GM23338 (cell line): ENCODE results near the gene FCHSD1. TPM values are rescaled to one million over a fixed set of nuclear protein-coding genes. Genes with fewer than 3 reads are reported as not detected.

Experiments used
- ATAC-seq: fragments of 200-7000 bp; cut with Tn5 transposase; 3 replicates; pipeline ENCODE4 v1.9.1; 2020
- DNase-seq: peaks from one replicate; pipeline ENCODE4 v3.0.0-alpha.2; 2015; ENCODE audit warnings: low spot score
- H2AFZ ChIP-seq: fragments of 200-600 bp; sonication (generic); 2 replicates; pipeline ENCODE4 v1.8.0; 2016; ENCODE audit warnings: antibody characterized with exemption, mild to moderate bottlenecking, moderate library complexity
- H3F3A ChIP-seq: fragments of 200-600 bp; sonication (generic); replicated peaks from 2 replicates; pipeline ENCODE4 v1.8.0; 2017; ENCODE audit warnings: antibody characterized with exemption, mixed run types, low read depth
- H3K27ac ChIP-seq: fragments of 200-600 bp; sonication (generic); 2 replicates; pipeline ENCODE4 v1.6.1; 2016; ENCODE audit warnings: low read depth
- H3K27me3 ChIP-seq: fragments of 200-600 bp; sonication (generic); 2 replicates; pipeline ENCODE4 v1.8.0; 2016; ENCODE audit warnings: mild to moderate bottlenecking, mixed run types, moderate library complexity; ENCODE audit not compliant: insufficient read depth
- H3K36me3 ChIP-seq: fragments of 200-600 bp; sonication (generic); 2 replicates; pipeline ENCODE4 v1.8.0; 2016; ENCODE audit warnings: mild to moderate bottlenecking; ENCODE audit not compliant: insufficient read depth
- H3K4me1 ChIP-seq: fragments of 200-600 bp; sonication (generic); 2 replicates; pipeline ENCODE4 v1.8.0; 2016; ENCODE audit warnings: mild to moderate bottlenecking, moderate library complexity; ENCODE audit not compliant: insufficient read depth
- H3K4me2 ChIP-seq: fragments of 200-600 bp; sonication (generic); 2 replicates; pipeline ENCODE4 v1.7.1; 2017; ENCODE audit warnings: mixed run types
- H3K4me3 ChIP-seq: fragments of 200-600 bp; sonication (generic); 2 replicates; pipeline ENCODE4 v1.6.1; 2016; ENCODE audit warnings: mixed run types
- H3K79me2 ChIP-seq: fragments of 200-600 bp; sonication (generic); replicated peaks from 2 replicates; pipeline ENCODE4 v1.8.0; 2017; ENCODE audit warnings: mild to moderate bottlenecking; ENCODE audit not compliant: insufficient read depth
- H3K9me2 ChIP-seq: fragments of 200-600 bp; sonication (generic); 2 replicates; pipeline ENCODE4 v1.8.0; 2017; ENCODE audit not compliant: insufficient read depth
- H4K20me1 ChIP-seq: fragments of 200-600 bp; sonication (generic); replicated peaks from 2 replicates; pipeline ENCODE4 v1.8.0; 2017; ENCODE audit warnings: mild to moderate bottlenecking; ENCODE audit not compliant: insufficient read depth
- H3K27ac Mint-ChIP-seq: 2 replicates; pipeline ENCODE4 v1.8.0; 2020; ENCODE audit warnings: inconsistent platforms, mild to moderate bottlenecking, moderate library complexity, mixed read lengths
- H3K27me3 Mint-ChIP-seq: 3 replicates; pipeline ENCODE4 v1.8.0; 2022; ENCODE audit warnings: low read depth, mild to moderate bottlenecking, moderate library complexity, mixed read lengths, inconsistent platforms; ENCODE audit not compliant: insufficient read depth, poor library complexity
- H3K36me3 Mint-ChIP-seq: 3 replicates; pipeline ENCODE4 v1.8.0; 2021; ENCODE audit warnings: low read depth, mild to moderate bottlenecking, inconsistent platforms, moderate library complexity, mixed read lengths
- H3K4me1 Mint-ChIP-seq: 3 replicates; pipeline ENCODE4 v1.8.0; 2020; ENCODE audit warnings: mild to moderate bottlenecking, inconsistent platforms, mixed read lengths
- H3K4me3 Mint-ChIP-seq: 3 replicates; pipeline ENCODE4 v1.8.0; 2021; ENCODE audit warnings: moderate library complexity, mild to moderate bottlenecking, inconsistent platforms, mixed read lengths
- H3K9me3 Mint-ChIP-seq: 3 replicates; pipeline ENCODE4 v1.8.0; 2020; ENCODE audit warnings: moderate library complexity, mild to moderate bottlenecking, inconsistent platforms, mixed read lengths
- CREB1 ChIP-seq: fragments of 250-450 bp; sonication (Bioruptor Pico); IDR thresholded peaks from 2 replicates; pipeline ENCODE4 v1.5.0; 2020; ENCODE audit warnings: low read depth, mild to moderate bottlenecking, moderate library complexity
- CTCF ChIP-seq, 2 experiments: fragments of 200-600 bp in 1 of 2; sonication (generic) in 1 of 2; conservative IDR thresholded peaks; 2 replicates each; pipeline versions ENCODE4 v1.5.1 to v1.6.1; 2016 to 2017; ENCODE audit warnings: antibody characterized with exemption in 2 of 2, low read depth in 2 of 2, mild to moderate bottlenecking in 2 of 2, moderate library complexity in 1 of 2
- ETS1 ChIP-seq: IDR thresholded peaks from 2 replicates; pipeline ENCODE4 v1.6.1; 2016; ENCODE audit warnings: antibody characterized with exemption
- EZH2 ChIP-seq: fragments of 200-600 bp; sonication (generic); IDR thresholded peaks from one replicate; pipeline ENCODE4 v1.8.0; 2017; ENCODE audit warnings: antibody characterized with exemption, mild to moderate bottlenecking, low read depth; ENCODE audit not compliant: unreplicated experiment
- EZH2phosphoT487 ChIP-seq: fragments of 200-600 bp; sonication (generic); IDR thresholded peaks from one replicate; pipeline ENCODE4 v1.8.1; 2018; ENCODE audit warnings: antibody characterized with exemption; ENCODE audit not compliant: unreplicated experiment
- NANOG ChIP-seq: IDR thresholded peaks from 2 replicates; pipeline ENCODE4 v1.6.1; 2016; ENCODE audit warnings: antibody characterized with exemption, borderline replicate concordance
- POLR2AphosphoS5 ChIP-seq: IDR thresholded peaks from 2 replicates; pipeline ENCODE4 v1.6.1; 2016; ENCODE audit warnings: antibody characterized with exemption, low read depth
- STAT1 ChIP-seq: IDR thresholded peaks from one replicate; pipeline ENCODE4 v1.6.1; 2016; ENCODE audit warnings: antibody characterized with exemption; ENCODE audit not compliant: unreplicated experiment
- ZNF114 ChIP-seq: fragments of 250-450 bp; sonication (Bioruptor Pico); IDR thresholded peaks from 2 replicates; pipeline ENCODE4 v1.5.0; 2020; ENCODE audit warnings: mild to moderate bottlenecking, moderate library complexity
- ZNF331 ChIP-seq: fragments of 250-450 bp; sonication (Bioruptor Pico); IDR thresholded peaks from 2 replicates; pipeline ENCODE4 v1.5.0; 2020; ENCODE audit warnings: low read depth, mild to moderate bottlenecking, moderate library complexity
- polyA plus RNA-seq: library from polyadenylated mRNA; unstranded; fragments of >200 nt; fragmentation: Nextera tagmentation; extraction: Ambion mirVana; gene quantifications from 2 replicates; pipeline ENCODE4 v1.2.1, GENCODE V29; 2016
- total RNA-seq: library from RNA; depleted of rRNA; stranded (reverse); fragments of >200 nt; shearing (Covaris generic); gene quantifications from 2 replicates; pipeline ENCODE4 v1.2.3, GENCODE V29; 2014

FCHSD1 gene
- total and polyA plus RNA-seq, 2 experiments from 2014 or later, result 24.7 to 46.6 TPM

GRCh38 chr5:141669520-141669919, 18.3 kb upstream of the FCHSD1 start:
- no peak overlapping the region; the same call in 2 of the 3 replicates for H3K4me3 Mint-ChIP-seq

GRCh38 chr5:141668601-141669265, 17.5 kb upstream of the FCHSD1 start:
- Mint-ChIP-seq H3K4me1 (peaks cover 21% of the 10 kb centered on the region), H3K36me3 (peaks cover 65% of the 10 kb centered on the region), H3K4me3 (no peak overlapping the region; the same call in 2 of the 3 replicates), H3K27me3 (peaks cover 14% of the 10 kb centered on the region), H3K9me3 (no peaks in the 10 kb centered on the region), H3K27ac (peak overlapping the region; percentile 83; the same call in 1 of the 2 replicates)
- Histone ChIP-seq H3F3A (no peaks in the 10 kb centered on the region), H3K79me2 (no peaks in the 10 kb centered on the region), H3K27me3 (no peaks in the 10 kb centered on the region), H3K4me2 (no peak overlapping the region), H3K27ac (no peak overlapping the region), H3K9me2 (no peaks in the 10 kb centered on the region), H3K36me3 (peaks cover 12% of the 10 kb centered on the region), H4K20me1 (no peaks in the 10 kb centered on the region; the same call in 1 of the 2 replicates), H3K4me1 (peaks cover 6% of the 10 kb centered on the region), H2AFZ (no peak overlapping the region), H3K4me3 (no peak overlapping the region)
- ATAC-seq, result no peak
- no peak for DNase-seq
- no peak for TF ChIP-seq EZH2phosphoT487
- no peak for TF ChIP-seq ETS1
- no peak for TF ChIP-seq STAT1
- TF ChIP-seq POLR2AphosphoS5, result no peak
- no peak for TF ChIP-seq ZNF114
- TF ChIP-seq CTCF (conservative IDR thresholded peaks at IDR 0.05; ENCODE audit: low read depth in 2 of 2), result no peak
- TF ChIP-seq EZH2, result no peak
- TF ChIP-seq ZNF331, result no peak
- TF ChIP-seq CREB1 (CRISPR knock-in tag), result no peak
- no peak for TF ChIP-seq NANOG

More at GRCh38 chr5:141669520-141669919, 18.3 kb upstream of the FCHSD1 start:
- no peaks in the 10 kb centered on the region for H3K27me3 ChIP-seq
- H3K4me3 ChIP-seq, result no peak overlapping the region
- H3K27ac ChIP-seq, result no peak overlapping the region
- H3K9me2 ChIP-seq, result no peaks in the 10 kb centered on the region
- H3K4me2 ChIP-seq, result no peak overlapping the region
- Mint-ChIP-seq H3K4me1 (peaks cover 23% of the 10 kb centered on the region), H3K27ac (no peak overlapping the region), H3K27me3 (peaks cover 13% of the 10 kb centered on the region), H3K9me3 (no peaks in the 10 kb centered on the region), H3K36me3 (peaks cover 61% of the 10 kb centered on the region)
- no peaks in the 10 kb centered on the region for H3F3A ChIP-seq
- DNase-seq (peak; percentile 61), ATAC-seq (peak; percentile 19)
- TF ChIP-seq EZH2, result no peak
- peak; percentile 50 to 75 for TF ChIP-seq CTCF (conservative IDR thresholded peaks at IDR 0.05; ENCODE audit: low read depth in 2 of 2)
- no peaks in the 10 kb centered on the region; the same call in 1 of the 2 replicates for H4K20me1 ChIP-seq
- no peak overlapping the region for H2AFZ ChIP-seq
- no peaks in the 10 kb centered on the region for H3K79me2 ChIP-seq
- peaks cover 14% of the 10 kb centered on the region for H3K4me1 ChIP-seq
- H3K36me3 ChIP-seq, result peaks cover 4% of the 10 kb centered on the region
